ENCODE data around the gene OR6C74.

The OR6C74 gene

DNA sequence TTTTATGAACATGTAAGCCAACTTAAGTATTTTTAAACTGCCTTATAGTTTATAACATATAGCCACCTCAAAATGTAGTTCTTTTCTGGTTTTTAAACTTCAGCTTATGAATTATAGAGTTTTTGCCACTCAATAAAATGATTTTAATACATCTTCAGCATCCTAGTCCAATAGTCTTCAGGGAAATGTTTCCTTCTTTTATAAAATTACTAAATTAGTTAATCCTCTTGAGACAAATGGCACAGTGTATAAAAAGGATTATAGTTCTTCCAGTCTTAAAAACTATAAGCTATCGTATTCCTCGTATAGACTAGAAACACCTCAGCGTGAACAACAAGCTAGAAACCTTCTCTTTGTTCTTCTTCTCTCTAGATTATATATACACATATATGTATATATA lies at the start of gene OR6C74:
TSS of gene OR6C74 (plus strand) at position 301 of the 400 bp plus-strand sequence. CDS start 2,679 bp downstream, outside the sequence.
- DNase-seq = no peak

DNA sequence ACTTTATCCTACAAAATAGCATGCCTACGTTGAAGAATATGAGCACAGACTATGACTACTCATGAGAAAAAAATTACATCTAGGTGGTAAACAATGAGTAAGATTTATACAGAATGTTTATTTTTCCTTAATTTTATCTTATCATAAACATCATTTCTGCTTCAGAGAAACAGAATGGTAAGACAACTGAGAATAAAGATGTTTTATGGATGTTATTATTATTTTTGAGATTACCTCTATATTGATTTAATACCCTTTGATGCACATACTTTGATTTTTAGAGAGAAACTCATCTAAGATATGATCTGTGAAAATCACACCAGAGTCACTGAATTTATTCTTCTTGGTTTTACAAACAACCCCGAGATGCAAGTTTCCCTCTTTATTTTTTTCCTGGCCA lies 23.7 kb upstream of the OR6C74 start, which contains the start of gene OR10A7:
TSS of gene OR10A7 (plus strand) at position 301 of the 400 bp plus-strand sequence. CDS start at position 301, 0 bp downstream.
- DNase-seq = no peak

DNA sequence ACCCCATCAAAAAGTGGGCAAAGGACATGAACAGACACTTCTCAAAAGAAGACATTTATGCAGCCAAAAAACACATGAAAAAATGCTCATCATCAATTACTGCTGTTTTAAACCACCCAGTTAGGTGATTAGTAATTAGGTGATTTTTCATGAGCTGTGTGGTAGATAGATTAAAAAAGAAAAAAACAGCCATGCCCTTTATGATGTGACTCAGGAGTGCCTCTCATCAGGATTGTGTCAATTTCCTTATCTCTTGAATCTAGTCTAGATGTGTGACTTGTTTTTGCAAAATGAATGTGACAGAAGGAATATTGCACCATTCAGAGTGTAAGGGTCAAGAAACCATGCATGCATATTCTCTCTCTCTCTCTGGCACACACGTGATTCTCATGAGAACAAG lies 17.9 kb upstream of the OR6C74 start:
- no peak for DNase-seq

DNA sequence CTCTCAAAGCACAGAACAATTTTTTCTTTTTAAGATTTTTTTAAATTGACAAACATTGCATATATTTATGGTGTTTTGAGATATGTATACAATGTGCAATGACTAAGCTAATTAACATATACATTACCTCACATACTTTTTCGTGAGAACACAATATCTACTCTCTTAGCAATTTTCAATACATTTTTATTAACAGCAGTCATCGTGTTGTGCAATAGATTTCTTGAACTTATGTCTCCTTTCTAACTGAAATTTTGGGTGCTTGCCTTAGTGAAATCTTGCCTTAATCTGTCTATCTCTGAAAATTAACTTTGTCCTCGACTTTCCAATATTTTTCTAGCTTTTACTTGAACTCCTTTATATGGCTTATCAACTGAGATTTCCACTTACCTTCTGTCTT lies 16.8 kb upstream of the OR6C74 start:
- DNase-seq = no peak

DNA sequence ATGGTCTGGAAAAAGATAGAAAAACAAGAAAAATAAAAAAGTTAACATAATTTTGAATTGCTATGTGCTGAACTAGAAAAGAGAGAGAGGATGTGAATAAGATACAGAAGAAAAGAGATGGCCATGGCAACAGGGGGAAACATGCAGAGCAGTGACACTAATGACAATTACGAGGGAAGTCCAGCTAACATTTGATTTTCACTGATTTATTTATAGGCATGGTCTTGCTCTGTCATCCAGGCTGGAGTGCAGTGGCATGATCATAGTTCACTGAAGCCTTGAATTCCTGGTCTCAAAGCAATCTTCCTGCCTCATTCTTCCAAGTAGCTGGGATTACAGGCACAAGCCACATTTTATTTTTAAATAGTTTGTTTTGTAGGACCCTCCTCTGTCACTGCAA lies 1.8 kb downstream of the OR6C74 start:
- DNase-seq = no peak

DNA sequence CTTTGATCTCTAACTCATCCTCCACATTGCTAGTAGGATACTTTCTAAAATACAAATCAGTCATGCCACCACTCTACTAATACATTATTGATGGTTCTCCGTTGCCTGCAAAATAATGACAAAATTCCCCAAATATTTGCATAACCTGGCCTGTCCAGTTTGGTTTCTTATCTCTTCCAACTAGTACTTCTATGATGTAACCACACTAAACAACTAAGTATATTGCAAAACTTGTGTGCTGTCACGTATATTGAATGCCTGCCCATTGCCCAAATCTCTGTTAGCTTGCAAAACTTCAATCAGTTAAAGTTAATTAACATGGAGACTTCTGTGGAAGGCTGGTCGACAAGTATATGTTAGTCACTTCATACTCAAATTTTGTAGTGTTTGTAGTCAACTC lies 6.5 kb downstream of the OR6C74 start:
- DNase-seq = no peak

DNA sequence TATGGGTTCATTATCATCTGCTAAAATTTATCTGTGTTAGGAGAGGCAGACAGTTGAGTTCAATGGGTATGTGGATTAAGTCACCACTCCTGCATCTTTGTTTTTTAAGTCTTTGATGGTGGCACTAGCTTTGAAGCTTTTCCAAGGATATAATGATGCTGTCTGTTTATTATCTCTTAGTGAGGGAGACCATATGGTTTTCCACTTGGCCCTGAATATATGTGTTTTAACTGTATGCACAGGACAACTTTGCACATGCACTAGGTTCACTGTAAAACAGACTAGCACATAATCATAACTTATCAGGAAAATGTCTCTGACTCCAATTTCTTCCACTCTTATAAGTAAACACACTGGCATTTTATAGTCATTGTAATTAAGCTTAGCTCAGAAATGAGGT lies 8.9 kb downstream of the OR6C74 start:
- DNase-seq = no peak

DNA sequence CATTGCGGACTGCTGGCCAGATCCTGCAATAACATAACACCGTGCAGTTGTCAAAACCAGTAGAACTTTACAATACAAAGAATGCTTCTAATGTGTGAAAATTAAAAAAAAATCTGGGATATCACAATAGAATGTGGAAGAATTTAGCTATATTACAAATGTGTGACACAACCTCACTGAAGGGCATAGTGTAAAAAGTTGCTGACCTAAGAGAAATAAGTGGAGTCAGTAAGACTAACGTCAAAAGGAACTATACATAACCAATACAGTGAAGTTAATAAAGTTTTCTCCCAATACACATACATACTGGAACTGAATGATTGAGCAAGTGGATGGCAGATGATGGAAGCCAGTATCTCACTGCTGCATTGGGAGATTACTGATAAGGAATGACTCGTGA lies 12.4 kb downstream of the OR6C74 start:
- DNase-seq = no peak

DNA sequence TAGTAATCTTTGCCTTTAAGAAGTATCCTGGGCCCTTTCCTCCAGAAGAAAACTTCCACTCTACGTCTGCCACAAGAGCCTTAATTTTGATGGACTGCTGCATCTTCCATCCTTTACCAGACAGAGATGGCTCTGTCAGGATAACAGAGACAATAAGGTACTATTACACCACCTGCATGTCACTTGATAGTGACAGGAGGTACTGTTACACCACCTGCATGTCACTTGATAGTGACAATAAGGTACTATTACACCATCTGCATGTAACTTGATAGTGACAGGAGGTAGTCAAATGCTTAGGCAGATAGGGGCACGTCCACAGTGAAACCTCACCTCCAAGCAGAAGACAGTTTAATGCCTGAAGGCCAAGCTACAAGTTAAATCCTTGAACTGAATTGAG lies 13.9 kb downstream of the OR6C74 start:
- no peak for DNase-seq

DNA sequence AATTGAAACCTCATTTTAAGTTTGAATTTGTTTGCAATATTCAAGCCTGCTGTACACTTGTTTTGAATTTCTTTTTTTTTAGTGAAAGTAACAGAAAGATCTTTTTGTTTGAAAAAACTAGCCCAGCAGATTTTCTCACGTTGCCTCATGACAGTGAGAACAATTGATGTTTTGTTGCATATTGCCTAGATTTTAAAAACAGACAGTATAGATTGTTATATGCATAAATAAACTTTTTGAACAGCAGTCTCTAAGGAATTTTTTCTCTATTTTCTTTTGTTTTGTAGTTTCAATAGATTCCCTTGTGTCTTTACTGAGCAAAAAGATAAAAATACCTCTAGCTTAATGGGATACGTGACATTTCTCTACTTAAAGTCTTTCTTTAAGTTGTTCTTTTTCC lies 36.6 kb downstream of the OR6C74 start:
- no peak for DNase-seq

DNA sequence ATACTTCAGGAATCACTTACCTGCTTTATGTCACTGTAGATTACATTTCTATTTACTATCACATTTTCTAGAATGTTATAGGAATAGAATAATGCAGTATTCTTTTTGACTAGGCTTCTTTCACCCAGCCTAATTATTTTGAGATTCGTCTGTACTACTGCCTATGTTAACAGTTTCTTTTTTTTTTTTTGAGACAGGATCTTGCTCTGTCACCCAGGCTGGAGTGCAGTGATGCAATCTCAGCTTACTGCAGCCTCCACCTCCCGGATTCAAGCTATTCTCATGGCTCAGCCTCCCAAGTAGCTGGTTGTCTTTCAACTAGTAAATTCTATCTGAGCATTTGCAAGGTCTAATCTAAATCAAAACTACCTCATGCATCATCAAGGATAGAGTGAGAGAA lies 45.6 kb downstream of the OR6C74 start:
- DNase-seq = no peak
